ENCODE data around the gene TIMM44. TPM values are rescaled to one million over a fixed set of nuclear protein-coding genes. Genes with fewer than 3 reads are reported as not detected.
"Not testable (repeated sequence)": the region's sequence is repeated elsewhere in the genome, so short reads cannot be mapped to it uniquely, and the experiment has no call there.

TIMM44 gene
- total and polyA plus RNA-seq, 10 of the 15 experiments (the other 5 are each of a cell fraction or from before 2014, with no cell fraction given), result 6.6 to 90.7 (median 57.6) TPM

DNA sequence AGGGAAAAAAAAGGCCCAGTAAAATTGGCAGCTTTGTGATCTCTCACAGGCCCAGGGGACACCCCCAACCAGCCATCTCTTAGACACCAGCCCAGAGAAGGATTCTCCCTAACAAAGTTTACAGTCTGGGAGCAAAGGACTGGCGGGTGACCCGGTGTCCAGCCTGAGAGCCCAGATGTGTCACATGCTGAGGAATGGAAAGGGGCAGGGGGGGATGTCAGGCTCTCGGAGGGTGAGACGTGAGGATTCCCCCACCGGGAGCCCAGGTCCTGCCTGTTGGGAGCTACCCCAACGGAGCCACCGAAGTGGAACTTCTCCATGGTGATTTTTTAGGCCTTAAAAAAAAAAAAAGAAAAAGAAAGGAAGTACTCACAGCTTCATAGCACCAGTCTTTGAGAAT, 12.7 kb downstream of the TIMM44 start (continued):
- TF ChIP-seq, protein P1, sequence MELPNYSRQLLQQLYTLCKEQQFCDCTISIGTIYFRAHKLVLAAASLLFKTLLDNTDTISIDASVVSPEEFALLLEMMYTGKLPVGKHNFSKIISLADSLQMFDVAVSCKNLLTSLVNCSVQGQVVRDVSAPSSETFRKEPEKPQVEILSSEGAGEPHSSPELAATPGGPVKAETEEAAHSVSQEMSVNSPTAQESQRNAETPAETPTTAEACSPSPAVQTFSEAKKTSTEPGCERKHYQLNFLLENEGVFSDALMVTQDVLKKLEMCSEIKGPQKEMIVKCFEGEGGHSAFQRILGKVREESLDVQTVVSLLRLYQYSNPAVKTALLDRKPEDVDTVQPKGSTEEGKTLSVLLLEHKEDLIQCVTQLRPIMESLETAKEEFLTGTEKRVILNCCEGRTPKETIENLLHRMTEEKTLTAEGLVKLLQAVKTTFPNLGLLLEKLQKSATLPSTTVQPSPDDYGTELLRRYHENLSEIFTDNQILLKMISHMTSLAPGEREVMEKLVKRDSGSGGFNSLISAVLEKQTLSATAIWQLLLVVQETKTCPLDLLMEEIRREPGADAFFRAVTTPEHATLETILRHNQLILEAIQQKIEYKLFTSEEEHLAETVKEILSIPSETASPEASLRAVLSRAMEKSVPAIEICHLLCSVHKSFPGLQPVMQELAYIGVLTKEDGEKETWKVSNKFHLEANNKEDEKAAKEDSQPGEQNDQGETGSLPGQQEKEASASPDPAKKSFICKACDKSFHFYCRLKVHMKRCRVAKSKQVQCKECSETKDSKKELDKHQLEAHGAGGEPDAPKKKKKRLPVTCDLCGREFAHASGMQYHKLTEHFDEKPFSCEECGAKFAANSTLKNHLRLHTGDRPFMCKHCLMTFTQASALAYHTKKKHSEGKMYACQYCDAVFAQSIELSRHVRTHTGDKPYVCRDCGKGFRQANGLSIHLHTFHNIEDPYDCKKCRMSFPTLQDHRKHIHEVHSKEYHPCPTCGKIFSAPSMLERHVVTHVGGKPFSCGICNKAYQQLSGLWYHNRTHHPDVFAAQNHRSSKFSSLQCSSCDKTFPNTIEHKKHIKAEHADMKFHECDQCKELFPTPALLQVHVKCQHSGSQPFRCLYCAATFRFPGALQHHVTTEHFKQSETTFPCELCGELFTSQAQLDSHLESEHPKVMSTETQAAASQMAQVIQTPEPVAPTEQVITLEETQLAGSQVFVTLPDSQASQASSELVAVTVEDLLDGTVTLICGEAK (IDR thresholded peaks at IDR 0.05; ENCODE audit: borderline replicate concordance), result no peak
- TF ChIP-seq ZSCAN29 (IDR thresholded peaks at IDR 0.05), result no peak

DNA sequence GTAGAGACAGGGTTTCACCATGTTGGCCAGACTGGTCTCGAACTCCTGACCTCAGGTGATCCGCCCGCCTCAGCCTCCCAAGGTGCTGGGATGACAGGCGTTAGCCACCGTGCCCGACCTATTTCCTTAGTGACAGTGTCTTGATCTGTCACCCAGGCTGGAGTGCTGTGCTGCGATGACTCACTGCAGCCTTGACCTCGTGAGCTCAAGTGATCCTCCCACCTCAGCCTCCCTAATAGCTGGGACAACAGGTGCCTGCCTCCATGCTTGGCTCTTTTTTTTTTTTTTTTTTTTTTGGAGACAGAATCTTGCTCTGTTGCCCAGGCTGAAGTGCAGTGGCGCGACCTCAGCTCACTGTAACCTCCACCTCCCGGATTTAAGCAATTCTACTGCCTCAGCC, 13.4 kb downstream of the TIMM44 start:
- H4K20me1 ChIP-seq (ENCODE audit: control insufficient read depth, insufficient read depth); H3K27ac ChIP-seq (ENCODE audit: control insufficient read depth, insufficient read depth); H3K4me1 ChIP-seq (ENCODE audit: control insufficient read depth, insufficient read depth, low read length); H3K79me2 ChIP-seq (ENCODE audit: control insufficient read depth, insufficient read depth, low read length); intact Hi-C loops (cut with micrococcal nuclease; ENCODE audit: unreplicated experiment); BruUV-seq (replicated peaks); FAIRE-seq; H3K27me3 ChIP-seq (replicated peaks in 1 of 2; ENCODE audit: control insufficient read depth in 2 of 2, insufficient read depth in 2 of 2, low read length in 1 of 2); H3K4me3 ChIP-seq; ATAC-seq; H3K9ac ChIP-seq (ENCODE audit: control insufficient read depth, insufficient read depth, low read length); in situ Hi-C loops (cut with MboI); H2AFZ ChIP-seq (ENCODE audit: control insufficient read depth, low read depth, low read length); H3K9me3 ChIP-seq (replicated peaks; ENCODE audit: control insufficient read depth, insufficient read depth, low read length); DNase-seq (ENCODE audit: low read depth, low spot score); H3K4me2 ChIP-seq (ENCODE audit: control insufficient read depth, insufficient read depth): not testable (repeated sequence)
- H3K36me3 ChIP-seq (ENCODE audit: control insufficient read depth in 2 of 2, insufficient read depth in 2 of 2, low read length in 1 of 2), result peaks cover 7 to 36% of the 10 kb centered on the region in 2 experiments; a peak in 3 of 4 replicates
- ChIA-PET SMC1A (ENCODE audit: uncharacterized antibody, unreplicated experiment) (interaction anchor here (2.2 kb wide), 1 partner anchor 14 kb away, joined by 10 read pairs; the partner anchor contains the start of gene TIMM44), RAD21 (ENCODE audit: unreplicated experiment) (interaction anchor here (0.6 to 0.7 kb wide), 2 partner anchors 13 to 831 kb away, joined by 3 read pairs; partner anchors contain the start of gene TIMM44), POLR2A (interaction anchor here (0.7 to 1.7 kb wide), 3 partner anchors 9 to 58 kb away, joined by 4 to 13 read pairs (median 6); partner anchors contain the start of gene TIMM44), CTCF (interaction anchor here (1.4 to 4.4 kb wide), 4 partner anchors 14 to 250 kb away, joined by 4 to 44 read pairs (median 6); partner anchors contain the start of genes TIMM44 and TRAPPC5)
- WGBS (ENCODE audit: insufficient coverage, insufficient replicate concordance, low lambda C conversion rate, missing lambda C conversion rate), result 82% methylated on average over 11 of the region's 11 CpGs

Data from GM12878 (cell line).